GM12864 (cell line): ENCODE results near the gene CWC25.
A peak's percentile ranks its signal among the peaks of the same experiment; 100 is the strongest.

Experiments used
- DNase-seq: peaks from one replicate; pipeline ENCODE4 v3.0.0-alpha.2; 2011; ENCODE audit warnings: low read depth
- H3K4me3 ChIP-seq: 2 replicates; pipeline ENCODE4 v1.5.1; 2011; ENCODE audit warnings: mild to moderate bottlenecking, low read depth, low read length, control low read depth
- TF ChIP-seq, protein P1 (sequence below): IDR thresholded peaks from 2 replicates; pipeline ENCODE4 v1.5.1; 2011; ENCODE audit warnings: low read depth, mild to moderate bottlenecking, moderate library complexity, low read length, control low read depth, inconsistent platforms; ENCODE audit errors: missing control alignments

CWC25 gene

DNA sequence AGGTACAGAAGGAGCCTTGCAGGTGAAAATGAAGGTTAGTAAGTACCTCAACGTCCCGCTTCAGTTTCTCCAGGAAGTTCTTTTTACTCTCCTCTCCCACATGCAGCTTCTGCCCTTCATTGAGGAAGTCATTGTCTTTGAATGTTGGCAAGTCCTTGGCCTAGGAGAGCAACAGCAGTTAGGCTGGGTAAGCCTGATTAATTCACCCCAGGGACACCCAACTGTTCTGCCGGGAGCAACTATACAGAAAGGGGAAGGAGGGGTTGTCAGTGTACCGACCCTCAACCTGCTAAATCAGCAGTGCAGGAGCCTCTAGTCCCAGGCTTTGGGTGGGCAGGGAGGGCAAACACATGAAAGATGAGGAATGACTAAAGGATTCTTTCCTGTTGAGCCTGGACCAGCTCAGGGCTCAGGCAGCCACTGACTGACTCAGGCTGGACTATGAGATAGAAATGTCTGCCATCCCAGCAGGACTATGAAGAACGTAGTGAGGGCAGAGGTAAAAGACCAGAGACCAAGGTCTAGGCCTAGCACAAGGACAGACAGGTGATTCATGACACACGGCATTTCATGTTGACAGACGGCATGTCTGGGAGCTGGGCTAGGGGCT lies 47.4 kb downstream of the CWC25 start:
- TF ChIP-seq, protein P1, sequence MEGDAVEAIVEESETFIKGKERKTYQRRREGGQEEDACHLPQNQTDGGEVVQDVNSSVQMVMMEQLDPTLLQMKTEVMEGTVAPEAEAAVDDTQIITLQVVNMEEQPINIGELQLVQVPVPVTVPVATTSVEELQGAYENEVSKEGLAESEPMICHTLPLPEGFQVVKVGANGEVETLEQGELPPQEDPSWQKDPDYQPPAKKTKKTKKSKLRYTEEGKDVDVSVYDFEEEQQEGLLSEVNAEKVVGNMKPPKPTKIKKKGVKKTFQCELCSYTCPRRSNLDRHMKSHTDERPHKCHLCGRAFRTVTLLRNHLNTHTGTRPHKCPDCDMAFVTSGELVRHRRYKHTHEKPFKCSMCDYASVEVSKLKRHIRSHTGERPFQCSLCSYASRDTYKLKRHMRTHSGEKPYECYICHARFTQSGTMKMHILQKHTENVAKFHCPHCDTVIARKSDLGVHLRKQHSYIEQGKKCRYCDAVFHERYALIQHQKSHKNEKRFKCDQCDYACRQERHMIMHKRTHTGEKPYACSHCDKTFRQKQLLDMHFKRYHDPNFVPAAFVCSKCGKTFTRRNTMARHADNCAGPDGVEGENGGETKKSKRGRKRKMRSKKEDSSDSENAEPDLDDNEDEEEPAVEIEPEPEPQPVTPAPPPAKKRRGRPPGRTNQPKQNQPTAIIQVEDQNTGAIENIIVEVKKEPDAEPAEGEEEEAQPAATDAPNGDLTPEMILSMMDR, result no peak
- DNase-seq, result no peak
- H3K4me3 ChIP-seq, result no peak overlapping the region

DNA sequence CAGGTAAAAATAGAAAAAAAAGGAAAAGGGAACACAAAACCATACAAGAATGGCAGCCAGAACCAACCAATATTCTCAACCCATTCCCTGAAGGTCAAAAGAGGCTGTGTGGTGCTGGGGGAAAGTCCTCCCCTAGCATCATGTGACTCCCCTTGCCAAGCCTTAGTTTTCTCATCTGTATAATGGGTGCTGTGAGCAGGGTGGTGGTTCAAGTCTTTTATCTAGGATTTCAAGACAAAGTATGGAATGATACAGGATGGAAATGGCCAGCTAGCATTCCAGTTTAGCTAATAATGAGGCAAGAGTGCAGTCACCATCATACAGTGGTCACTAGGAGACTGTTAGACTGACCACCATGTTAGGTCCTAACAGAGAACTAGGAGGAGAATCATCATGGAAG lies 51.9 kb downstream of the CWC25 start:
- no peak overlapping the region for H3K4me3 ChIP-seq
- TF ChIP-seq, protein P1, result no peak
- no peak for DNase-seq

DNA sequence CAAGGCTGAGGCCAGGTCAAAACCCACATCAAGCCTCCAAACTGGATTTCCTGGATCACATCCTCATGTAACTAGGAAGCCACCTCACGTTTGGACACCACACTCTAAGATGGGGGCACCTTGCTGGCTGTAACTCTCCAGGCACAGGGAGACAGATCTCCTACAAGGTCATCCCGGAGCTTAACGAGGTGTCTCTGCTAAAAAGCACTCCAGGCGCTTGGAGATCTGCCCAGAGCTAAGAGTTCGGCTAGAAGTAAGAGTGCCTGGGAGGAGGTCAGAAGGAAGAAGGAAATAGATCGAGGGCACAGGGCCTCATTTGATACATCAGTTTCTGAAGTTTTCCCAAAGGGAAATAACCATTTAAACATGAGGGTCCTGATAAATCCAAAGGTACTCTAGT lies 56.7 kb downstream of the CWC25 start:
- DNase-seq, result no peak
- no peak overlapping the region for H3K4me3 ChIP-seq
- TF ChIP-seq, protein P1, result no peak

DNA sequence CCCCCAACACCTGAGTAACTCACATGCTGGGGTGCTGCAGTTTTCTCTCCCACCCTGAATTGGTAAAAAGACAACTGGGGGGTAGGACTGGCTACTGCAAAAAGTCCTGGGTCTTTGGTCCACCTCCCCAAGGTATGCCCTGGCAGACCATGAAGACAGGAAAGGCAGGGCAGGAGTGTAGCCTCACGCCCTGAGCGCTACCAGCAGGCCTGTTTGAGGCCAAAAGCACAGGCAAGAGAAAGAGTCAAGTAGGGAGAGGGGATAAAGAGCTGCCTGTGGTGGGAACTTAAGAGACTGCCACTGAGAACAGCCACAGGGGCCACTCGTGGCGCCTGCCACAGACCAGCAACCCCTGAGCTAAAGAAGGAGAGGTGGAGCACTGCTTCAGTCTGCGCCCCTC lies 58.8 kb downstream of the CWC25 start:
- TF ChIP-seq, protein P1, result no peak
- no peak for DNase-seq
- no peak overlapping the region for H3K4me3 ChIP-seq

DNA sequence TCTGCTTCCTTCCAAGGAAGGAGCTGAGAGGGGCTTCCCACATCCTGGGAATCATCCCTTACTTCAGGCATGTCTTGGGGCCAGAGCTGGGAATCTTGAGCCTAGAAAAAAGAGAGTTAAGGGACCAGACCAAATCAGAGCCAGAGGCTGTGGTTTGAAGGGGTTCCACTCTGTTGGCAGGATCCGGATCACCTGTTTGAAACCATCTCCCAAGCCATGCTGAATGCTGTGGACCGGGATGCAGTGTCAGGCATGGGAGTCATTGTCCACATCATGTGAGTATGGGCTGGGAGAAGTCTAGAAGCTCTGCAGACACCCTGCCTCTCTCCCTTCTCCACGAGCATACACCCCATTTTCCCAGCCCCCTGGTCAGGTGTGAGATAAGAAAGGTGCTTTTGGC lies 62.9 kb downstream of the CWC25 start:
- TF ChIP-seq, protein P1, result no peak
- DNase-seq, result no peak
- no peak overlapping the region for H3K4me3 ChIP-seq

DNA sequence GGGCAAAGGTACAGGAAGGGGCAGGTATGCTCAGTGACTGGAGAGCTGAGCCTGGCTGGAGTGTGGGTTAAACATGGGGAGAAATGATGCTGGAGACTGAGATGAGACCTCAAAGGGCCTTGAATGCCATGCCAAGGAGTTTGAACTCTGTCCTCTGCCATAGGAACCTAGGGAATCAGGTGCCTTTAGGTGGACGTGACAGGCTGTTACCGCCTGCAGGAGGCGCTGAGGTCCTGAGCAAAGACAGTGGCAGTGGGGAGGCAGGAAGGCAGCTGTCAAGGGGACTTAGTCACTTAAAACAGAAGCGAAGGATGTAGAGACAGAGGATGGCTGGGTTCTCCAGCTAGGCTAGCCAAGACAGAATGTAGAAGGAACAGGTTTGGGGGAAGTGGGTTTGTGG lies 63.5 kb downstream of the CWC25 start:
- no peak for DNase-seq
- TF ChIP-seq, protein P1, result peak; percentile 52
- H3K4me3 ChIP-seq, result no peak overlapping the region

DNA sequence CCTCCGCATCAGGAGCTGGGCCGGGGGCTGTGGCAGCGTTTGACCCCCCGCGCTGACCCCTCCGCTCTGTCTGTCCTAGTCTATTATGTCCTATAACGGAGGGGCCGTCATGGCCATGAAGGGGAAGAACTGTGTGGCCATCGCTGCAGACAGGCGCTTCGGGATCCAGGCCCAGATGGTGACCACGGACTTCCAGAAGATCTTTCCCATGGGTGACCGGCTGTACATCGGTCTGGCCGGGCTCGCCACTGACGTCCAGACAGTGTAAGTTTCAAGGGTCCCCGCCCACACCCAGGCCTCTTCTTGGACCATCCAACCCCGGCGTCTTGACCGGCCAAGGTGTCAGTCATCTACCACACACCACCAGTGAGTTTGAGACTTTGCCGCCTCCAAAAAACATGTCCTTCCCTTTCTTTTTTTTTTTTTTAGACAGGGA lies 72.0 kb downstream of the CWC25 start:
- no peak for DNase-seq
- peak overlapping the region; percentile 86 for H3K4me3 ChIP-seq
- TF ChIP-seq, protein P1, result no peak
